Astrocyte (in vitro differentiated cells and primary cell): Measurements from ENCODE around the gene CAMKK2.

Source experiments
- CTCF ChIP-seq: IDR thresholded peaks from 2 replicates; pipeline ENCODE4 v1.5.1; 2011; ENCODE audit warnings: low read depth, mild to moderate bottlenecking, inconsistent platforms, low read length, moderate library complexity; ENCODE audit not compliant: insufficient read depth
- EZH2 ChIP-seq: IDR thresholded peaks from 2 replicates; pipeline ENCODE4 v1.6.1; 2012; ENCODE audit warnings: mild to moderate bottlenecking, low read length, inconsistent platforms; ENCODE audit not compliant: insufficient read depth

GRCh38 chr12:121296618-121297434, at the start of gene CAMKK2:
- no peak for TF ChIP-seq CTCF
- no peak for TF ChIP-seq EZH2
